HCT116 (cell line): Measurements from ENCODE around the gene ACOD1.

Experiments used
- CBX3 ChIP-seq: IDR thresholded peaks from 2 replicates; pipeline ENCODE4 v1.6.1; 2012; ENCODE audit warnings: low read depth
- CEBPB ChIP-seq: IDR thresholded peaks from 2 replicates; pipeline ENCODE4 v1.6.1; 2012; ENCODE audit warnings: low read depth
- CTCF ChIP-seq, 3 experiments: fragments of 200-600 bp in 1 of 3; sonication (generic) in 1 of 3; IDR thresholded peaks in 2 of 3; conservative IDR thresholded peaks in 1 of 3; 2 replicates each; pipeline ENCODE4 v1.5.1; 2012 to 2017; ENCODE audit warnings: low read depth in 2 of 3, low read length in 2 of 3, antibody characterized with exemption in 1 of 3, borderline replicate concordance in 1 of 3, control low read depth in 1 of 3, mild to moderate bottlenecking in 1 of 3, mixed read lengths in 1 of 3, mixed run types in 1 of 3, moderate library complexity in 1 of 3; ENCODE audit not compliant: insufficient read depth in 1 of 3
- EZH2 ChIP-seq: fragments of 200-600 bp; sonication (generic); IDR thresholded peaks from 2 replicates; pipeline ENCODE4 v1.6.1; 2017; ENCODE audit warnings: antibody characterized with exemption, mixed run types
- EZH2phosphoT487 ChIP-seq: fragments of 200-600 bp; IDR thresholded peaks from 2 replicates; pipeline ENCODE4 v1.6.1; 2018; ENCODE audit warnings: antibody characterized with exemption, borderline replicate concordance
- JUND ChIP-seq: IDR thresholded peaks from 2 replicates; pipeline ENCODE4 v1.6.1; 2012
- POLR2A ChIP-seq: IDR thresholded peaks from 2 replicates; pipeline ENCODE4 v1.7.0; 2011; ENCODE audit warnings: borderline replicate concordance; ENCODE audit not compliant: insufficient read depth, insufficient read length; ENCODE audit errors: extremely low read depth
- RAD21 ChIP-seq: IDR thresholded peaks from 2 replicates; pipeline ENCODE4 v1.6.1; 2012; ENCODE audit warnings: low read depth, mild to moderate bottlenecking
- REST ChIP-seq: IDR thresholded peaks from 2 replicates; pipeline ENCODE4 v1.6.1; 2012; ENCODE audit warnings: low read depth
- TCF7L2 ChIP-seq: IDR thresholded peaks from 2 replicates; pipeline ENCODE4 v1.7.0; 2011; ENCODE audit warnings: borderline replicate concordance, inconsistent platforms; ENCODE audit not compliant: insufficient read depth, insufficient read length; ENCODE audit errors: extremely low read depth
- YY1 ChIP-seq: IDR thresholded peaks from 2 replicates; pipeline ENCODE4 v1.6.1; 2011; ENCODE audit warnings: low read length, low read depth, moderate library complexity, mild to moderate bottlenecking; ENCODE audit not compliant: insufficient replicate concordance; ENCODE audit errors: extremely low read depth
- ZBTB33 ChIP-seq: IDR thresholded peaks from 2 replicates; pipeline ENCODE4 v1.6.1; 2011; ENCODE audit warnings: mild to moderate bottlenecking, low read length, moderate library complexity; ENCODE audit not compliant: insufficient replicate concordance; ENCODE audit errors: extremely low read depth
- ZNF274 ChIP-seq: fragments of 200-500 bp; sonication (Bioruptor generic); IDR thresholded peaks from 2 replicates; pipeline ENCODE4 v1.6.1; 2014; ENCODE audit warnings: mild to moderate bottlenecking, low read depth, low read length, inconsistent platforms

GRCh38 chr13:76937281-76937820 lies 11.0 kb upstream of the ACOD1 start:
- TF ChIP-seq CTCF (IDR thresholded peaks at IDR 0.05 in 2 of 3, conservative IDR thresholded peaks at IDR 0.05 in 1 of 3; ENCODE audit: borderline replicate concordance in 1 of 3, insufficient read depth in 1 of 3, low read depth in 2 of 3, low read length in 2 of 3) (no peak), POLR2A (no peak), EZH2 (no peak), REST (no peak), TCF7L2 (no peak), JUND (no peak), ZNF274 (no peak), CEBPB (no peak), YY1 (no peak), EZH2phosphoT487 (no peak), CBX3 (no peak), ZBTB33 (no peak), RAD21 (no peak)
